Transverse colon (tissue), 4 donors: ENCODE measurements around the gene KMT2E. TPM values are rescaled to one million over a fixed set of nuclear protein-coding genes. Genes with fewer than 3 reads are reported as not detected.

ENCODE experiments used
- DNase-seq: peaks from one replicate; pipeline ENCODE4 v3.0.0-alpha.2; 2019
- H3K27ac ChIP-seq, 4 donors: fragments of 200-600 bp; sonication (generic); 2 replicates each; pipeline ENCODE4 v1.5.1; 2016 to 2018; ENCODE audit warnings: inconsistent platforms in 4 of 4
- H3K27me3 ChIP-seq: fragments of 200-600 bp; sonication (generic); 2 replicates; pipeline ENCODE4 v1.5.1; 2017; ENCODE audit warnings: inconsistent platforms
- H3K36me3 ChIP-seq, 4 donors: fragments of 200-600 bp; sonication (generic); 2 replicates each; pipeline ENCODE4 v1.5.1; 2017 to 2019; ENCODE audit warnings: inconsistent platforms in 4 of 4
- H3K4me1 ChIP-seq, 4 donors: fragments of 200-600 bp; sonication (generic); 2 replicates each; pipeline ENCODE4 v1.5.1; 2017 to 2020; ENCODE audit warnings: inconsistent platforms in 4 of 4
- H3K4me3 ChIP-seq, 4 donors: fragments of 200-600 bp; sonication (generic); 1 replicate in 1 of 4; 2 replicates in 3 of 4; pipeline versions ENCODE4 v1.5.1 to v1.6.1; 2017 to 2019; ENCODE audit warnings: inconsistent platforms in 4 of 4
- H3K9me3 ChIP-seq, 2 donors: fragments of 200-600 bp; sonication (generic); 2 replicates each; pipeline ENCODE4 v1.5.1; 2017 to 2019; ENCODE audit warnings: inconsistent platforms in 2 of 2
- EP300 ChIP-seq: sonication (generic); formaldehyde crosslinking; IDR thresholded peaks from one replicate; pipeline ENCODE4 v1.6.1; 2017; ENCODE audit warnings: antibody characterized with exemption, low read depth
- POLR2A ChIP-seq: fragments of 450-650 bp; IDR thresholded peaks from one replicate; pipeline ENCODE4 v1.6.1; 2016; ENCODE audit warnings: antibody characterized with exemption, mild to moderate bottlenecking, moderate library complexity
- POLR2AphosphoS5 ChIP-seq, 3 donors: sonication (generic); formaldehyde crosslinking; IDR thresholded peaks; one replicate each; pipeline ENCODE4 v1.6.1; 2016; ENCODE audit warnings: antibody characterized with exemption in 3 of 3
- WGBS, 2 donors: methylation state at CpG; one replicate each; pipeline ENCODE4 v1.1.5; 2018; ENCODE audit warnings: low coverage in 1 of 2; 5-methylcytosine and 5-hydroxymethylcytosine counted together
- in situ Hi-C, 4 donors: fragments of 200-750 bp; cut with MboI; loops; one replicate each; pipeline versions ENCODE4 v1.15.0 to v1.15.1; 2017; ENCODE audit warnings: low sequenced_read_pairs in 3 of 4, low pct_ligation_motif_present in 1 of 4, low pct_unique_long_range_greater_than_20kb in 1 of 4
- intact Hi-C: fragments of 100-400 bp; cut with DNase I; formaldehyde crosslinking; loops from one replicate; pipeline ENCODE4 v1.15.1; 2023; ENCODE audit warnings: low total_unique reads
- total RNA-seq, 4 donors: library from RNA; depleted of rRNA; stranded (reverse); fragments of >200 nt; gene quantifications; one replicate each; pipeline ENCODE4 v1.1.0, GENCODE V29; 2016
- TF ChIP-seq, protein P1 (sequence below), 5 experiments: fragments of 200-600 bp in 3 of 5; fragments of 450-650 bp in 2 of 5; sonication (generic) in 3 of 5; IDR thresholded peaks; 1 replicate in 2 of 5; 2 replicates in 3 of 5; pipeline ENCODE4 v1.5.1; 2016 to 2017; ENCODE audit warnings: antibody characterized with exemption in 5 of 5, inconsistent platforms in 3 of 5, mild to moderate bottlenecking in 2 of 5, moderate library complexity in 1 of 5

KMT2E gene
- total RNA-seq, 4 donors from 2014 or later = 86.8 to 362 (median 178) TPM

DNA sequence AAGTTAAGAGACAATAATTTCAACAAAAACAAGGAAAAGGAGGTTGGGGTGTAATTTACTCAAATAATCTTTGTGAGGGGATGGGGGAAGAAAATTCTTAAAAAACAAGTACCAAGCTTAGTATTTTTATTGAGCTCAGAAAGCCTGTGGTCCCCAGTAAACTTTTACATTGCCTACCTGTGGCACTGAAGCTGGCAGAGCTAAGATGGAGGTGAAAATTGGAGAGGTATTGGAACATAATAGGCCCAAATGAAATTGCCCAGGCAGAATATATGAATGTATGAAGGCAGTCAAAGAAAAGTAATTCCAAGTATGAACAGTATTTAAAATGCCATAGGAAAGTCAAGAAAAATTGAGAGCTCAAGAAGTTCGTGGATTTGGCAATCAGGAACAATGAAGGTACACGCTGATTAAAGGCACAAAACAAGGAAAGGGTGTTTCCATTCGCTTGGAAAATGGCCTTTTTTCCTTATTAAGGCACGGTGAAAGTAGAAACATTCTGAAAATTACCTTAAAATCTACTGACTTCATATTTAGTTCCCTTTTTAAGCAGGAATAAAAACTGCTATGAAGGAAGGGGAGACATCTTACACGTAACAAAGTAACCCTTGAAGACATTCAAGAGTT lies 3.4 kb upstream of the KMT2E start:
- 0 to 2% methylated on average over 5 of the region's 5 CpGs for WGBS, 2 donors
- in situ Hi-C loops = loop anchor here in 1 of 4 donors (10.0 kb wide), 1 partner anchor 66 kb away; no protein-coding TSS in a partner anchor
- TF ChIP-seq POLR2A = no peak
- TF ChIP-seq, protein P1, sequence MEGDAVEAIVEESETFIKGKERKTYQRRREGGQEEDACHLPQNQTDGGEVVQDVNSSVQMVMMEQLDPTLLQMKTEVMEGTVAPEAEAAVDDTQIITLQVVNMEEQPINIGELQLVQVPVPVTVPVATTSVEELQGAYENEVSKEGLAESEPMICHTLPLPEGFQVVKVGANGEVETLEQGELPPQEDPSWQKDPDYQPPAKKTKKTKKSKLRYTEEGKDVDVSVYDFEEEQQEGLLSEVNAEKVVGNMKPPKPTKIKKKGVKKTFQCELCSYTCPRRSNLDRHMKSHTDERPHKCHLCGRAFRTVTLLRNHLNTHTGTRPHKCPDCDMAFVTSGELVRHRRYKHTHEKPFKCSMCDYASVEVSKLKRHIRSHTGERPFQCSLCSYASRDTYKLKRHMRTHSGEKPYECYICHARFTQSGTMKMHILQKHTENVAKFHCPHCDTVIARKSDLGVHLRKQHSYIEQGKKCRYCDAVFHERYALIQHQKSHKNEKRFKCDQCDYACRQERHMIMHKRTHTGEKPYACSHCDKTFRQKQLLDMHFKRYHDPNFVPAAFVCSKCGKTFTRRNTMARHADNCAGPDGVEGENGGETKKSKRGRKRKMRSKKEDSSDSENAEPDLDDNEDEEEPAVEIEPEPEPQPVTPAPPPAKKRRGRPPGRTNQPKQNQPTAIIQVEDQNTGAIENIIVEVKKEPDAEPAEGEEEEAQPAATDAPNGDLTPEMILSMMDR (IDR thresholded peaks at IDR 0.05) = no peak
- TF ChIP-seq EP300 = no peak
- no peak for TF ChIP-seq POLR2AphosphoS5 (IDR thresholded peaks at IDR 0.05)
- H3K27ac ChIP-seq = peak overlapping the region; percentile 98 to 100 (median 99)
- DNase-seq = no peak
- intact Hi-C loops = no loop called here
- no peaks in the 10 kb centered on the region for H3K27me3 ChIP-seq
- H3K4me3 ChIP-seq = peak overlapping the region; percentile 80 to 88 (median 87)
- H3K9me3 ChIP-seq = no peaks in the 10 kb centered on the region
- H3K4me1 ChIP-seq = peaks cover 17 to 45% (median 39%) of the 10 kb centered on the region in 4 donors
- no peaks in the 10 kb centered on the region for H3K36me3 ChIP-seq

DNA sequence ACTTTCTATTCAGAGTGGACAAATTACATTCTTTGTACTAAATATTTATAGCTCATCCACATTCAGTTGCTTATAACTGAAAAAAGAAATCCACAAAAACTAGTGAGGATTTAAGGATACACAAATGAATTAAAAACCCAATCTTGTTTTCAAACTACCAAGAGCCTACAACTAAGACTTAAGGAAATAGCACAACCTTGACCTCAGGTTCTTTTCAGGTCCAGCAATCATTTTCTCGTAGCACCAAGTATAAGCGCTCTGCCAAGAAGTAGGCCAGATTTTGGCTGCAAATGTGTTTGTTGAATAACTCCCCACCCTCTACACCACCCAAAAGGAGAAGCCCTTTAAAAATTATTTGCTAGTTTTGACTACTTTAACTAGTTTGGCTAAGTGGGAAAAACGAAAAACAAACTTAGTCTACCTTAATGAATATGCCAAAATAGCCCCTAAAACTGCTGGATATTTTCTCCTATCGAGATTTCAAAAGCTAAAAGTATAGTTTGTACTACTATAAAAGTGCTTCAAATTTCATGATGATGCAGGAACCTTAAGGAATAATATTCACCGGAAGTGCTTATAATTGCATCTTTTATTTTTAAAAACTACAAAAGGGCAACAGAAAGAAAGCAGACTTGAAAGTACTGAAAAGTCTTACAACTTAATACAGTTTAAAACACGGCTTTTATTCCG lies 2.7 kb upstream of the KMT2E start:
- H3K27me3 ChIP-seq = no peaks in the 10 kb centered on the region
- WGBS, 2 donors = 0 to 2% methylated on average over 7 of the region's 7 CpGs
- peak overlapping the region; percentile 80 to 88 (median 87) for H3K4me3 ChIP-seq
- TF ChIP-seq POLR2AphosphoS5 (IDR thresholded peaks at IDR 0.05) = peak in 1 of 3 donors; percentile 3
- TF ChIP-seq, protein P1 (IDR thresholded peaks at IDR 0.05) = no peak
- intact Hi-C loops (no loop called here), in situ Hi-C loops (loop anchor here in 1 of 4 donors (10.0 kb wide), 1 partner anchor 66 kb away; no protein-coding TSS in a partner anchor)
- peaks cover 13 to 42% (median 36%) of the 10 kb centered on the region in 4 donors for H3K4me1 ChIP-seq
- H3K9me3 ChIP-seq = no peaks in the 10 kb centered on the region
- H3K36me3 ChIP-seq = no peaks in the 10 kb centered on the region
- peak overlapping the region; percentile 98 to 100 (median 99) for H3K27ac ChIP-seq
- DNase-seq = no peak

DNA sequence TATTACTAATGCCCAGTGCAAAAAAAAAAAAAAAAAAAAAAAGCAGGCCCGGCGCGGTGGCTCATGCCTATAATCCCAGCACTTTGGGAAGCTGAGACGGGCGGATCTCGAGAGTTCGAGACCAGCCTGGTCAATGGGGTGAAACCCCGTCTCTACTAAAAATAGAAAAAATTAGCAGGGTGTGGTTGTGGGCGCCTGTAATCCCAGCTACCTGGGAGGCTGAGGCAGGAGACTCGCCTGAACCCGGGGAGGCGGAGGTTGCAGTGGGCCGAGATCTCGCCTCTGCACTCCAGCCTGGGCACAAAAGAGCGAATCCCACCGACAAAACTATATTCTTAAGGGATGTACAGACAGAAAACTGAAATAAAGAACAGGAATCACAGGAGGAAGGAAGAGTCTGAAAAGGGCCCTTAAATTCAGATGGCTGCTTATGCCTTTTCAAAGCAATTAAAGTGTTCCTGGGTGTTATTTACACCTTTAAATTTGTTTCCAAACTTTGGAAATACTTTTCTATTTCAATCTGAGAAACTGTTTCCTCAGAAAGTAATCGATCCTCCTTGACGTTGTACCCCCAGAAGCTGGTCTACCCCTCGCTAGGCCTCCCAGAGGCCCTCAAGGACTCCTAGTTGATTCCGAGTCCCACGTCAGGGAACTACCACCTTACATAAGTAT lies 2.0 kb upstream of the KMT2E start:
- peak overlapping the region; percentile 98 to 100 (median 99) for H3K27ac ChIP-seq
- no peaks in the 10 kb centered on the region for H3K27me3 ChIP-seq
- peak; percentile 12 for TF ChIP-seq POLR2A
- TF ChIP-seq, protein P1 (IDR thresholded peaks at IDR 0.05) = no peak
- H3K4me3 ChIP-seq = peak overlapping the region; percentile 80 to 88 (median 87)
- peak; percentile 48 for DNase-seq
- in situ Hi-C loops (loop anchor here in 1 of 4 donors (10.0 kb wide), 1 partner anchor 67 kb away; no protein-coding TSS in a partner anchor), intact Hi-C loops (no loop called here)
- WGBS, 2 donors = 0 to 1% methylated on average over 12 to 21 of the region's 21 CpGs
- no peaks in the 10 kb centered on the region for H3K9me3 ChIP-seq
- peaks cover 8 to 39% (median 34%) of the 10 kb centered on the region in 4 donors for H3K4me1 ChIP-seq
- no peaks in the 10 kb centered on the region for H3K36me3 ChIP-seq
